K562 (cell line): Measurements from ENCODE around the gene PPP1R15A. TPM values are rescaled to one million over a fixed set of nuclear protein-coding genes. Genes with fewer than 3 reads are reported as not detected.

Experiments
- ARID1B ChIP-seq: fragments of 450-650 bp; IDR thresholded peaks from 2 replicates; pipeline ENCODE4 v1.6.1; 2016; ENCODE audit warnings: antibody characterized with exemption, mild to moderate bottlenecking, inconsistent platforms
- C11orf30 ChIP-seq: fragments of 450-650 bp; IDR thresholded peaks from 2 replicates; pipeline ENCODE4 v1.6.1; 2016; ENCODE audit warnings: low read depth, mild to moderate bottlenecking
- JUN ChIP-seq, 2 experiments: sonication (generic) in 1 of 2; formaldehyde crosslinking in 1 of 2; IDR thresholded peaks; 2 replicates each; pipeline versions ENCODE4 v1.6.1 to v1.8.0; 2012 to 2022; ENCODE audit warnings: borderline replicate concordance in 2 of 2, mild to moderate bottlenecking in 2 of 2, improper control_type of control experiment in 1 of 2, low read depth in 1 of 2, low read length in 1 of 2, missing genetic modification reagents in 1 of 2
- MEIS2 ChIP-seq: fragments of 450-650 bp; IDR thresholded peaks from 2 replicates; pipeline ENCODE4 v1.6.1; 2014; ENCODE audit warnings: mild to moderate bottlenecking; ENCODE audit not compliant: partially characterized antibody
- MTA3 ChIP-seq: fragments of 450-650 bp; formaldehyde crosslinking; IDR thresholded peaks from 2 replicates; pipeline ENCODE4 v1.6.1; 2017; ENCODE audit warnings: mild to moderate bottlenecking, borderline replicate concordance
- NFE2 ChIP-seq: IDR thresholded peaks from 2 replicates; pipeline ENCODE4 v1.6.1; 2014; ENCODE audit warnings: antibody characterized with exemption, low read depth
- NFYB ChIP-seq: IDR thresholded peaks from 2 replicates; pipeline ENCODE4 v1.6.1; 2011; ENCODE audit warnings: mild to moderate bottlenecking, moderate library complexity; ENCODE audit not compliant: insufficient read length; ENCODE audit errors: extremely low read depth
- NR2C1 ChIP-seq, 2 experiments: fragments of 450-650 bp; IDR thresholded peaks; 2 replicates each; pipeline ENCODE4 v1.6.1; 2017; ENCODE audit warnings: mild to moderate bottlenecking in 2 of 2, antibody characterized with exemption in 1 of 2, inconsistent platforms in 1 of 2, missing compliant biosample characterization in 1 of 2, missing genetic modification characterization in 1 of 2
- POLR2G ChIP-seq: fragments of 200-400 bp; formaldehyde crosslinking; IDR thresholded peaks from 2 replicates; pipeline ENCODE4 v1.6.1; 2017; ENCODE audit warnings: low read depth, mild to moderate bottlenecking, antibody characterized with exemption, low read length, moderate library complexity
- RERE ChIP-seq: sonication (generic); formaldehyde crosslinking; IDR thresholded peaks from 2 replicates; pipeline ENCODE4 v1.8.0; 2023; ENCODE audit warnings: missing genetic modification reagents, mild to moderate bottlenecking, borderline replicate concordance
- RFX5 ChIP-seq: IDR thresholded peaks from 2 replicates; pipeline ENCODE4 v1.6.1; 2011; ENCODE audit warnings: low read depth, mild to moderate bottlenecking, improper control_type of control experiment, low read length
- ZNF174 ChIP-seq: fragments of 250-450 bp; sonication (Bioruptor Pico); IDR thresholded peaks from 2 replicates; pipeline ENCODE4 v1.4.0; 2020; ENCODE audit warnings: mild to moderate bottlenecking
- ZNF282 ChIP-seq: sonication (generic); formaldehyde crosslinking; IDR thresholded peaks from 2 replicates; pipeline ENCODE4 v1.8.1; 2023; ENCODE audit warnings: missing genetic modification reagents
- polyA plus RNA-seq, 8 experiments: library from polyadenylated mRNA; depleted of rRNA in 4 of 8; stranded (reverse) in 5 of 8; unstranded in 3 of 8; fragments of >200 nt; fragmentation: Nextera tagmentation in 2 of 8; fragmentation: Illumina TruSeq in 1 of 8; extraction: Ambion mirVana in 2 of 8; extraction: Trizol in 1 of 8; gene quantifications; 2 replicates each; pipeline versions ENCODE4 v1.2.1 to v1.2.3, GENCODE V29; 2011 to 2014; ENCODE audit warnings: inconsistent platforms in 1 of 8, missing spikeins in 1 of 8
- total RNA-seq, 7 experiments: library from RNA; depleted of rRNA in 6 of 7; stranded (reverse); fragments of >200 nt in 6 of 7; fragmentation: Illumina TruSeq in 2 of 7; extraction: Trizol in 2 of 7; gene quantifications; 2 replicates each; pipeline versions ENCODE4 v1.2.1 to v1.2.3, GENCODE V29; 2011 to 2021; ENCODE audit warnings: low replicate concordance in 1 of 7
- TF ChIP-seq, protein P1 (sequence below), 2 experiments: fragments of 450-650 bp in 1 of 2; sonication (generic) in 1 of 2; formaldehyde crosslinking in 1 of 2; IDR thresholded peaks in 1 of 2; conservative IDR thresholded peaks in 1 of 2; 2 replicates each; pipeline versions ENCODE4 v1.6.1 to v1.8.1; 2016 to 2023; ENCODE audit warnings: mild to moderate bottlenecking in 2 of 2, moderate library complexity in 2 of 2, inconsistent platforms in 1 of 2, missing genetic modification reagents in 1 of 2

The PPP1R15A gene
- total and polyA plus RNA-seq, 9 of the 15 experiments (the other 6 are each of a cell fraction or from before 2014, with no cell fraction given): 0.42 to 73.7 (median 44.0) TPM

DNA sequence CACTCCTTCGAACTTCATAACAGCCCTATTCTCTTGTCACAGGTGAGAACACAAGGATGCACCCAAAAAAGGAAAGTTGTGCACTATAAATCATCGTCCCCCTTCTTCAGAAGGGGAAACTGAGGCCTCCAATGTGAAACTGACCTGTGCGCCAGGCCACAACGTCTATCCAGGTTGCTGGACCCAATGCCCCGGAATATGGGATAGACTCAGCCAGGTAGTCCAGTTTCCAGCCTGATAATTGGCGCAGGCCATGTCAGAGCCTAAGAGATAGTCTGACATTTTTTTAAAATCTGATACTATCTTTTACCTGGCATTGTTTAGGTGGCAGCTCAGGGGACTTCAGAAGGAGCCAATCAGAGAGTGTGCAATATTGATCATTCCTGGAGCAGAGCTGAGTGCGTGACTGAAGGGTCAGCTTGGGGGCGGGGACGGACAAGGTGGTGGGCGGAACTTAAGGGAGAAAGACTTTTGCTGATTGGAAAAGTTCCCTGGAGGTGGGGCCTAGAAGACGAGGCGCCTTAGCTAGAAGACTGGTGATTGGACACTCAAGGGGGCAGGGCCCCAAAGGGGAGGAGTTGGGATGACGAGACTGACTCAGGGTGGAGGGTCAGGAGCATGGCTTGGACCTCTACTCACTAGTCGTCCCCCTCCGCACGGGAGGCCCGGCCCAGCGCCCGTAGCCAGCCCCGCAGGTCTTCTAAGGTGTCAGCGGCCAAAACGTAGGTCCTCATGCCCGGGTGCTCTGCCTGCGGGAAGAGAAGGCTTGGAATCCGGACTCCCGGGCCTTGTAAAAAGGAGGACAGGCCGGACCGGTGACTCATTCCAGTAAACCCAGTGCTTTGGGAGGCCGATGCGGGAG lies 12.3 kb upstream of the PPP1R15A start (continued):
- TF ChIP-seq RERE (CRISPR knock-in tag) (no peak), NFYB (peak; percentile 35), JUN (IDR thresholded peaks at IDR 0.05; ENCODE audit: borderline replicate concordance, low read depth, low read length) (0 out of 2 replicates have a peak, but pooled peaks have one; percentile 16), JUN (CRISPR knock-in tag; IDR thresholded peaks at IDR 0.05; ENCODE audit: borderline replicate concordance) (no peak), C11orf30 (peak; percentile 72), RFX5 (no peak), ZNF282 (CRISPR knock-in tag) (no peak), MTA3 (peak; percentile 25; the same call in 1 of the 2 replicates), NFE2 (peak; percentile 42), ARID1B (0 out of 2 replicates have a peak, but pooled peaks have one; percentile 10), POLR2G (peak; percentile 89), MEIS2 (peak; percentile 17), NR2C1 (IDR thresholded peaks at IDR 0.05) (0 out of 2 replicates have a peak, but pooled peaks have one; percentile 6), NR2C1 (tag; IDR thresholded peaks at IDR 0.05) (no peak), ZNF174 (CRISPR knock-in tag) (no peak)
- TF ChIP-seq, protein P1, sequence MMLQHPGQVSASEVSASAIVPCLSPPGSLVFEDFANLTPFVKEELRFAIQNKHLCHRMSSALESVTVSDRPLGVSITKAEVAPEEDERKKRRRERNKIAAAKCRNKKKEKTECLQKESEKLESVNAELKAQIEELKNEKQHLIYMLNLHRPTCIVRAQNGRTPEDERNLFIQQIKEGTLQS (IDR thresholded peaks at IDR 0.05): peak; percentile 95
- TF ChIP-seq, protein P1 (CRISPR knock-in tag; conservative IDR thresholded peaks at IDR 0.05): no peak; the same call in 1 of the 2 replicates
